HCT116 (cell line): ENCODE measurements around the gene GRIA4. TPM values are rescaled to one million over a fixed set of nuclear protein-coding genes. Genes with fewer than 3 reads are reported as not detected.

Experiments
- ATAC-seq: fragments of 200-7000 bp; cut with Tn5 transposase; 2 replicates; pipeline ENCODE4 v1.9.1; 2020; ENCODE audit warnings: mild to moderate bottlenecking, moderate library complexity
- BruUV-seq: library from RNA; stranded (reverse); fragments of 400-500 nt; replicated peaks from 2 replicates; lab custom pipeline; 2021; lab: Mats Ljungman, UMichigan
- CTCF ChIA-PET: fragments of 300-600 bp; sonication (Branson Sonifier 250); formaldehyde crosslinking; loops from one replicate; lab custom pipeline; 2021; ENCODE audit warnings: antibody characterized with exemption; lab: Charles Lee
- POLR2A ChIA-PET: fragments of 300-600, 350-600 bp; sonication (Branson Sonifier 250); formaldehyde crosslinking; loops from one replicate; lab custom pipeline; 2021; ENCODE audit warnings: antibody characterized with exemption; lab: Charles Lee
- RAD21 ChIA-PET, 2 experiments: fragments of 300-600 bp; sonication (Branson Sonifier 250); formaldehyde crosslinking; loops; one replicate each; lab custom pipeline; 2023; ENCODE audit warnings: low total read pairs in 2 of 2; ENCODE audit not compliant: uncharacterized antibody in 2 of 2, unreplicated experiment in 2 of 2, low non-redundant PET in 1 of 2; lab: Charles Lee
- DNase-seq: peaks from one replicate; pipeline ENCODE4 v3.0.0-alpha.2; 2010; ENCODE audit warnings: low read depth, low spot score
- H2AFZ ChIP-seq: fragments of 200-600 bp; shearing (Covaris generic), sonication (generic); 2 replicates; pipeline ENCODE4 v1.6.1; 2017; ENCODE audit warnings: low read depth, mixed run types, mixed read lengths, antibody characterized with exemption, low read length; ENCODE audit not compliant: poor library complexity, severe bottlenecking
- H3K27ac ChIP-seq: 2 replicates; pipeline ENCODE4 v1.5.1; 2012; ENCODE audit warnings: low read depth, low read length
- H3K27me3 ChIP-seq: fragments of 200-600 bp; sonication (generic); 2 replicates; pipeline ENCODE4 v1.6.1; 2016; ENCODE audit warnings: mixed run types, low read length, mixed read lengths; ENCODE audit not compliant: insufficient read depth
- H3K36me3 ChIP-seq, 2 experiments: fragments of 200-500 bp in 1 of 2; fragments of 200-600 bp in 1 of 2; sonication (Bioruptor generic) in 1 of 2; sonication (generic) in 1 of 2; 2 replicates each; pipeline versions ENCODE4 v1.5.1 to v1.6.1; 2014 to 2016; ENCODE audit warnings: low read length in 2 of 2, inconsistent platforms in 1 of 2, mixed read lengths in 1 of 2, mixed run types in 1 of 2; ENCODE audit not compliant: insufficient read depth in 2 of 2, control insufficient read depth in 1 of 2
- H3K4me1 ChIP-seq, 2 experiments: fragments of 200-600 bp in 1 of 2; sonication (generic) in 1 of 2; 2 replicates each; pipeline versions ENCODE4 v1.5.1 to v1.6.1; 2012 to 2017; ENCODE audit warnings: low read length in 2 of 2, inconsistent platforms in 1 of 2, mild to moderate bottlenecking in 1 of 2, mixed read lengths in 1 of 2, mixed run types in 1 of 2, moderate library complexity in 1 of 2; ENCODE audit not compliant: insufficient read depth in 2 of 2, control insufficient read depth in 1 of 2
- H3K4me2 ChIP-seq: fragments of 200-600 bp; sonication (generic); 2 replicates; pipeline ENCODE4 v1.6.1; 2017; ENCODE audit warnings: mixed run types, low read length, mixed read lengths
- H3K4me3 ChIP-seq, 2 experiments: fragments of 200-600 bp in 1 of 2; sonication (generic) in 1 of 2; replicated peaks in 1 of 2; 2 replicates each; pipeline ENCODE4 v1.5.1; 2011 to 2016; ENCODE audit warnings: low read length in 2 of 2, control low read depth in 1 of 2, low read depth in 1 of 2, mild to moderate bottlenecking in 1 of 2, mixed read lengths in 1 of 2, mixed run types in 1 of 2
- H3K79me2 ChIP-seq: fragments of 200-600 bp; sonication (generic); 2 replicates; pipeline ENCODE4 v1.6.1; 2017; ENCODE audit warnings: mild to moderate bottlenecking, mixed run types, low read length, moderate library complexity, mixed read lengths; ENCODE audit not compliant: insufficient read depth
- H3K9ac ChIP-seq: fragments of 200-600 bp; sonication (generic); 2 replicates; pipeline ENCODE4 v1.6.1; 2016; ENCODE audit warnings: low read length, mixed read lengths
- H3K9me2 ChIP-seq: fragments of 200-600 bp; sonication (generic), shearing (Covaris generic); 2 replicates; pipeline ENCODE4 v1.6.1; 2017; ENCODE audit warnings: mixed run types, mild to moderate bottlenecking, moderate library complexity; ENCODE audit not compliant: insufficient read depth
- H3K9me3 ChIP-seq, 2 experiments: fragments of 200-500 bp in 1 of 2; fragments of 200-600 bp in 1 of 2; sonication (Bioruptor generic) in 1 of 2; sonication (generic) in 1 of 2; 2 replicates each; pipeline ENCODE4 v1.6.1; 2014 to 2017; ENCODE audit warnings: low read length in 2 of 2, mixed read lengths in 2 of 2, inconsistent platforms in 1 of 2, low read depth in 1 of 2, mild to moderate bottlenecking in 1 of 2, mixed run types in 1 of 2, moderate library complexity in 1 of 2; ENCODE audit not compliant: control insufficient read depth in 1 of 2, insufficient read depth in 1 of 2
- H4K20me1 ChIP-seq: fragments of 200-600 bp; sonication (generic), shearing (Covaris generic); 2 replicates; pipeline ENCODE4 v1.6.1; 2017; ENCODE audit warnings: mixed run types, mild to moderate bottlenecking, moderate library complexity; ENCODE audit not compliant: insufficient read depth
- CBX3 ChIP-seq: IDR thresholded peaks from 2 replicates; pipeline ENCODE4 v1.6.1; 2012; ENCODE audit warnings: low read depth
- EGR1 ChIP-seq: IDR thresholded peaks from 2 replicates; pipeline ENCODE4 v1.6.1; 2012; ENCODE audit warnings: low read depth
- EZH2phosphoT487 ChIP-seq: fragments of 200-600 bp; IDR thresholded peaks from 2 replicates; pipeline ENCODE4 v1.6.1; 2018; ENCODE audit warnings: antibody characterized with exemption, borderline replicate concordance
- FOSL1 ChIP-seq: IDR thresholded peaks from 2 replicates; pipeline ENCODE4 v1.6.1; 2012; ENCODE audit warnings: low read depth
- POLR2A ChIP-seq: IDR thresholded peaks from 2 replicates; pipeline ENCODE4 v1.7.0; 2011; ENCODE audit warnings: borderline replicate concordance; ENCODE audit not compliant: insufficient read depth, insufficient read length; ENCODE audit errors: extremely low read depth
- POLR2AphosphoS5 ChIP-seq: IDR thresholded peaks from 2 replicates; pipeline ENCODE4 v1.6.1; 2011; ENCODE audit warnings: mild to moderate bottlenecking, low read depth, low read length, moderate library complexity
- RAD21 ChIP-seq: IDR thresholded peaks from 2 replicates; pipeline ENCODE4 v1.6.1; 2012; ENCODE audit warnings: low read depth, mild to moderate bottlenecking
- SIN3A ChIP-seq: IDR thresholded peaks from 2 replicates; pipeline ENCODE4 v1.6.1; 2012; ENCODE audit warnings: low read depth
- SP1 ChIP-seq: IDR thresholded peaks from 2 replicates; pipeline ENCODE4 v1.6.1; 2012; ENCODE audit warnings: low read depth
- SRF ChIP-seq: IDR thresholded peaks from 2 replicates; pipeline ENCODE4 v1.6.1; 2012; ENCODE audit warnings: low read depth
- ZFX ChIP-seq: fragments of 450-650 bp; IDR thresholded peaks from 2 replicates; pipeline ENCODE4 v1.6.1; 2017
- ZNF274 ChIP-seq: fragments of 200-500 bp; sonication (Bioruptor generic); IDR thresholded peaks from 2 replicates; pipeline ENCODE4 v1.6.1; 2014; ENCODE audit warnings: mild to moderate bottlenecking, low read depth, low read length, inconsistent platforms
- intact Hi-C: fragments of 100-400 bp; cut with micrococcal nuclease; formaldehyde crosslinking; loops from 2 replicates; pipeline ENCODE4 v1.10.0; 2022
- total RNA-seq: library from RNA; stranded (reverse); gene quantifications from one replicate; pipeline ENCODE4 v1.2.1, GENCODE V29; 2021; ENCODE audit not compliant: unreplicated experiment
- TF ChIP-seq, protein P1 (sequence below): IDR thresholded peaks from 2 replicates; pipeline ENCODE4 v1.6.1; 2012; ENCODE audit warnings: low read depth
- TF ChIP-seq, protein P2 (sequence below): IDR thresholded peaks from 2 replicates; pipeline ENCODE4 v1.6.1; 2011; ENCODE audit warnings: mild to moderate bottlenecking, low read length, moderate library complexity; ENCODE audit not compliant: insufficient replicate concordance; ENCODE audit errors: extremely low read depth
- TF ChIP-seq, protein P3 (sequence below): IDR thresholded peaks from 2 replicates; pipeline ENCODE4 v1.6.1; 2012
- TF ChIP-seq, protein P4 (sequence below), 3 experiments: fragments of 200-600 bp in 1 of 3; sonication (generic) in 1 of 3; IDR thresholded peaks in 2 of 3; conservative IDR thresholded peaks in 1 of 3; 2 replicates each; pipeline ENCODE4 v1.5.1; 2012 to 2017; ENCODE audit warnings: low read depth in 2 of 3, low read length in 2 of 3, antibody characterized with exemption in 1 of 3, borderline replicate concordance in 1 of 3, control low read depth in 1 of 3, mild to moderate bottlenecking in 1 of 3, mixed read lengths in 1 of 3, mixed run types in 1 of 3, moderate library complexity in 1 of 3; ENCODE audit not compliant: insufficient read depth in 1 of 3

GRIA4 gene
- total RNA-seq, 1 experiment from 2014 or later, result not detected

DNA sequence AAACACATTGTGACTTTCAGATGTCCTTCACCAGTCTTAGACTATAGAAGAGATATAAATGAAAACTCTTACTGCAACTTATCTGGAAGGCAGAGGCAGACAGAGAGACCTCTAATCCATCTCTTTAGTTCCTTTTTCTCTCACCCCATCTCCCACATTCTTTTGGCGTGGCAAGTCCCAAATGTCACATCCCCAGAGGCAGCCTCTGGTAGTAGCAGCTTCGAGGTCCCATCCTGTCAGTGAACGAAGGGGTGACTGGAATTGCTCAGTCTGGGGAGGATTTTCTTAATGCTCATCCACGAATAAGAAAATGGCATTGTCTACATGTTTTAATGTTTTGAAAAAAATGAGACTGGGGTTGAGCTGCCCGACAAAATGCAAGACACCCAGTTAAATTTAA, 201.4 kb downstream of the GRIA4 start:
- CTCF ChIA-PET, result no interaction called here

More for the DNA sequence above, 201.4 kb downstream of the GRIA4 start:
- H3K27ac ChIP-seq, result no peak overlapping the region
- H3K4me1 ChIP-seq, result no peaks in the 10 kb centered on the region
- no peaks in the 10 kb centered on the region for H4K20me1 ChIP-seq
- no peak overlapping the region for H3K9ac ChIP-seq
- RAD21 ChIA-PET, result no interaction called here
- intact Hi-C loops, result no loop called here
- no TSS peak for BruUV-seq
- no peak for ATAC-seq
- H3K9me2 ChIP-seq, result no peaks in the 10 kb centered on the region
- no peak for TF ChIP-seq SIN3A
- no peak for TF ChIP-seq EGR1
- TF ChIP-seq, protein P1, sequence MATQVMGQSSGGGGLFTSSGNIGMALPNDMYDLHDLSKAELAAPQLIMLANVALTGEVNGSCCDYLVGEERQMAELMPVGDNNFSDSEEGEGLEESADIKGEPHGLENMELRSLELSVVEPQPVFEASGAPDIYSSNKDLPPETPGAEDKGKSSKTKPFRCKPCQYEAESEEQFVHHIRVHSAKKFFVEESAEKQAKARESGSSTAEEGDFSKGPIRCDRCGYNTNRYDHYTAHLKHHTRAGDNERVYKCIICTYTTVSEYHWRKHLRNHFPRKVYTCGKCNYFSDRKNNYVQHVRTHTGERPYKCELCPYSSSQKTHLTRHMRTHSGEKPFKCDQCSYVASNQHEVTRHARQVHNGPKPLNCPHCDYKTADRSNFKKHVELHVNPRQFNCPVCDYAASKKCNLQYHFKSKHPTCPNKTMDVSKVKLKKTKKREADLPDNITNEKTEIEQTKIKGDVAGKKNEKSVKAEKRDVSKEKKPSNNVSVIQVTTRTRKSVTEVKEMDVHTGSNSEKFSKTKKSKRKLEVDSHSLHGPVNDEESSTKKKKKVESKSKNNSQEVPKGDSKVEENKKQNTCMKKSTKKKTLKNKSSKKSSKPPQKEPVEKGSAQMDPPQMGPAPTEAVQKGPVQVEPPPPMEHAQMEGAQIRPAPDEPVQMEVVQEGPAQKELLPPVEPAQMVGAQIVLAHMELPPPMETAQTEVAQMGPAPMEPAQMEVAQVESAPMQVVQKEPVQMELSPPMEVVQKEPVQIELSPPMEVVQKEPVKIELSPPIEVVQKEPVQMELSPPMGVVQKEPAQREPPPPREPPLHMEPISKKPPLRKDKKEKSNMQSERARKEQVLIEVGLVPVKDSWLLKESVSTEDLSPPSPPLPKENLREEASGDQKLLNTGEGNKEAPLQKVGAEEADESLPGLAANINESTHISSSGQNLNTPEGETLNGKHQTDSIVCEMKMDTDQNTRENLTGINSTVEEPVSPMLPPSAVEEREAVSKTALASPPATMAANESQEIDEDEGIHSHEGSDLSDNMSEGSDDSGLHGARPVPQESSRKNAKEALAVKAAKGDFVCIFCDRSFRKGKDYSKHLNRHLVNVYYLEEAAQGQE, result no peak
- no peak for TF ChIP-seq RAD21
- TF ChIP-seq ZNF274, result no peak
- no peak for TF ChIP-seq SRF
- TF ChIP-seq CBX3, result no peak
- no peak for TF ChIP-seq FOSL1
- TF ChIP-seq, protein P2, sequence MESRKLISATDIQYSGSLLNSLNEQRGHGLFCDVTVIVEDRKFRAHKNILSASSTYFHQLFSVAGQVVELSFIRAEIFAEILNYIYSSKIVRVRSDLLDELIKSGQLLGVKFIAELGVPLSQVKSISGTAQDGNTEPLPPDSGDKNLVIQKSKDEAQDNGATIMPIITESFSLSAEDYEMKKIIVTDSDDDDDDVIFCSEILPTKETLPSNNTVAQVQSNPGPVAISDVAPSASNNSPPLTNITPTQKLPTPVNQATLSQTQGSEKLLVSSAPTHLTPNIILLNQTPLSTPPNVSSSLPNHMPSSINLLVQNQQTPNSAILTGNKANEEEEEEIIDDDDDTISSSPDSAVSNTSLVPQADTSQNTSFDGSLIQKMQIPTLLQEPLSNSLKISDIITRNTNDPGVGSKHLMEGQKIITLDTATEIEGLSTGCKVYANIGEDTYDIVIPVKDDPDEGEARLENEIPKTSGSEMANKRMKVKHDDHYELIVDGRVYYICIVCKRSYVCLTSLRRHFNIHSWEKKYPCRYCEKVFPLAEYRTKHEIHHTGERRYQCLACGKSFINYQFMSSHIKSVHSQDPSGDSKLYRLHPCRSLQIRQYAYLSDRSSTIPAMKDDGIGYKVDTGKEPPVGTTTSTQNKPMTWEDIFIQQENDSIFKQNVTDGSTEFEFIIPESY, result no peak
- no peak for TF ChIP-seq EZH2phosphoT487
- TF ChIP-seq, protein P3, sequence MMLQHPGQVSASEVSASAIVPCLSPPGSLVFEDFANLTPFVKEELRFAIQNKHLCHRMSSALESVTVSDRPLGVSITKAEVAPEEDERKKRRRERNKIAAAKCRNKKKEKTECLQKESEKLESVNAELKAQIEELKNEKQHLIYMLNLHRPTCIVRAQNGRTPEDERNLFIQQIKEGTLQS, result no peak
- TF ChIP-seq, protein P4, sequence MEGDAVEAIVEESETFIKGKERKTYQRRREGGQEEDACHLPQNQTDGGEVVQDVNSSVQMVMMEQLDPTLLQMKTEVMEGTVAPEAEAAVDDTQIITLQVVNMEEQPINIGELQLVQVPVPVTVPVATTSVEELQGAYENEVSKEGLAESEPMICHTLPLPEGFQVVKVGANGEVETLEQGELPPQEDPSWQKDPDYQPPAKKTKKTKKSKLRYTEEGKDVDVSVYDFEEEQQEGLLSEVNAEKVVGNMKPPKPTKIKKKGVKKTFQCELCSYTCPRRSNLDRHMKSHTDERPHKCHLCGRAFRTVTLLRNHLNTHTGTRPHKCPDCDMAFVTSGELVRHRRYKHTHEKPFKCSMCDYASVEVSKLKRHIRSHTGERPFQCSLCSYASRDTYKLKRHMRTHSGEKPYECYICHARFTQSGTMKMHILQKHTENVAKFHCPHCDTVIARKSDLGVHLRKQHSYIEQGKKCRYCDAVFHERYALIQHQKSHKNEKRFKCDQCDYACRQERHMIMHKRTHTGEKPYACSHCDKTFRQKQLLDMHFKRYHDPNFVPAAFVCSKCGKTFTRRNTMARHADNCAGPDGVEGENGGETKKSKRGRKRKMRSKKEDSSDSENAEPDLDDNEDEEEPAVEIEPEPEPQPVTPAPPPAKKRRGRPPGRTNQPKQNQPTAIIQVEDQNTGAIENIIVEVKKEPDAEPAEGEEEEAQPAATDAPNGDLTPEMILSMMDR (IDR thresholded peaks at IDR 0.05 in 2 of 3, conservative IDR thresholded peaks at IDR 0.05 in 1 of 3; ENCODE audit: borderline replicate concordance in 1 of 3, insufficient read depth in 1 of 3, low read depth in 2 of 3, low read length in 2 of 3), result no peak
- TF ChIP-seq SP1, result no peak
- TF ChIP-seq POLR2A, result no peak
- TF ChIP-seq ZFX, result no peak
- no peak for TF ChIP-seq POLR2AphosphoS5
- TF ChIP-seq, all 23 proteins: peak for 0
- Histone ChIP-seq H3K9me3 (no peaks in the 10 kb centered on the region), H3K27me3 (no peaks in the 10 kb centered on the region), H3K79me2 (no peaks in the 10 kb centered on the region), H3K36me3 (no peaks in the 10 kb centered on the region), H3K4me3 (no peak overlapping the region), H3K4me2 (no peak overlapping the region), H2AFZ (no peak overlapping the region)
- no peak for DNase-seq
- POLR2A ChIA-PET, result no interaction called here
